Fibroblast of lung (primary cell): ENCODE results near the gene TCF7L1.

Experiments used
- EZH2 ChIP-seq: IDR thresholded peaks from 2 replicates; pipeline ENCODE4 v1.5.1; 2012; ENCODE audit warnings: low read length, control low read depth, mild to moderate bottlenecking; ENCODE audit errors: missing control alignments
- TF ChIP-seq, protein P1 (sequence below), 2 donors: IDR thresholded peaks in 1 of 2; conservative IDR thresholded peaks in 1 of 2; 1 replicate in 1 of 2; 2 replicates in 1 of 2; pipeline ENCODE4 v1.5.1; 2011 to 2012; ENCODE audit warnings: low read length in 2 of 2, control low read depth in 1 of 2, inconsistent platforms in 1 of 2, low read depth in 1 of 2, mild to moderate bottlenecking in 1 of 2

DNA sequence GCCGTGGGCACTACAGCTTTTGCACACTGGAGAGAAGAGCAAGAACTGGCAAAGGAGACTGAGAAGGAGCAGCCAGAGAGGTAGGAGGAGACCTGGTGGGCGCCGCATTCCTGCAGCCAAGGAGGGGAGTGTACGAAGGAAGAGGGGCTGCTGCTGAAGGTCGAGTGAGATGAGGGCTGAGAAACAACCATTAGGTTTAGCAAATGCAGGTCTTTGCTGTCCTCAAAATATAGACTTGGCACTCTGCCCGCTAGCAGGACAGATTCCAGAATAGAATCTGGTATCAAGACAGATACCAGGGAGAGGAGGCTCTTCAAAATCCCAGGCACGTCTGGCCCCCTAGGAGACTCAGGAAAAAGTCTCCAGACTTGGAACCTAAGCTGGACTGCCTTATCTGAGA lies 111.6 kb downstream of the TCF7L1 start:
- TF ChIP-seq, protein P1, sequence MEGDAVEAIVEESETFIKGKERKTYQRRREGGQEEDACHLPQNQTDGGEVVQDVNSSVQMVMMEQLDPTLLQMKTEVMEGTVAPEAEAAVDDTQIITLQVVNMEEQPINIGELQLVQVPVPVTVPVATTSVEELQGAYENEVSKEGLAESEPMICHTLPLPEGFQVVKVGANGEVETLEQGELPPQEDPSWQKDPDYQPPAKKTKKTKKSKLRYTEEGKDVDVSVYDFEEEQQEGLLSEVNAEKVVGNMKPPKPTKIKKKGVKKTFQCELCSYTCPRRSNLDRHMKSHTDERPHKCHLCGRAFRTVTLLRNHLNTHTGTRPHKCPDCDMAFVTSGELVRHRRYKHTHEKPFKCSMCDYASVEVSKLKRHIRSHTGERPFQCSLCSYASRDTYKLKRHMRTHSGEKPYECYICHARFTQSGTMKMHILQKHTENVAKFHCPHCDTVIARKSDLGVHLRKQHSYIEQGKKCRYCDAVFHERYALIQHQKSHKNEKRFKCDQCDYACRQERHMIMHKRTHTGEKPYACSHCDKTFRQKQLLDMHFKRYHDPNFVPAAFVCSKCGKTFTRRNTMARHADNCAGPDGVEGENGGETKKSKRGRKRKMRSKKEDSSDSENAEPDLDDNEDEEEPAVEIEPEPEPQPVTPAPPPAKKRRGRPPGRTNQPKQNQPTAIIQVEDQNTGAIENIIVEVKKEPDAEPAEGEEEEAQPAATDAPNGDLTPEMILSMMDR (conservative IDR thresholded peaks at IDR 0.05 in 1 of 2, IDR thresholded peaks at IDR 0.05 in 1 of 2; ENCODE audit: low read depth in 1 of 2, low read length in 2 of 2), result no peak
- TF ChIP-seq EZH2, result no peak
